BE2C (cell line): ENCODE measurements around the gene C12orf75.

ENCODE experiments used
- DNase-seq: peaks from one replicate; pipeline ENCODE4 v3.0.0-alpha.2; 2020
- H3K27me3 ChIP-seq: fragments of 250-450 bp; sonication (Bioruptor Pico); 2 replicates; pipeline ENCODE4 v1.5.1; 2020; ENCODE audit warnings: mild to moderate bottlenecking
- H3K36me3 ChIP-seq: fragments of 250-450 bp; sonication (Bioruptor Pico); 2 replicates; pipeline ENCODE4 v1.5.1; 2020; ENCODE audit warnings: mild to moderate bottlenecking
- H3K4me1 ChIP-seq: fragments of 250-450 bp; sonication (Bioruptor Pico); 2 replicates; pipeline ENCODE4 v1.5.1; 2020
- H3K4me3 ChIP-seq: 2 replicates; pipeline ENCODE4 v1.5.1; 2011; ENCODE audit warnings: low read depth, low read length
- H3K9me3 ChIP-seq: fragments of 250-450 bp; sonication (Bioruptor Pico); 2 replicates; pipeline ENCODE4 v1.5.1; 2020
- CTCF ChIP-seq: IDR thresholded peaks from 2 replicates; pipeline ENCODE4 v1.5.1; 2012; ENCODE audit warnings: mild to moderate bottlenecking, low read depth, low read length

The C12orf75 gene

GRCh38 chr12:105409801-105410471 is 79.4 kb downstream of the C12orf75 start:
- Histone ChIP-seq H3K27me3 (0 out of 2 replicates have a peak, but pooled peaks cover 7% of the 10 kb centered on the region), H3K36me3 (no peaks in the 10 kb centered on the region), H3K4me1 (no peaks in the 10 kb centered on the region), H3K9me3 (no peaks in the 10 kb centered on the region), H3K4me3 (no peak overlapping the region)
- DNase-seq, result no peak
- TF ChIP-seq CTCF, result no peak

GRCh38 chr12:105413911-105414487 is 83.5 kb downstream of the C12orf75 start:
- Histone ChIP-seq H3K4me3 (no peak overlapping the region), H3K9me3 (no peaks in the 10 kb centered on the region), H3K4me1 (no peaks in the 10 kb centered on the region), H3K27me3 (0 out of 2 replicates have a peak, but pooled peaks cover 7% of the 10 kb centered on the region), H3K36me3 (no peaks in the 10 kb centered on the region)
- no peak for DNase-seq
- no peak for TF ChIP-seq CTCF

GRCh38 chr12:105417732-105418131 is 87.2 kb downstream of the C12orf75 start:
- no peak for TF ChIP-seq CTCF
- DNase-seq, result no peak
- H3K4me3 ChIP-seq, result no peak overlapping the region
- no peaks in the 10 kb centered on the region for H3K27me3 ChIP-seq
- no peaks in the 10 kb centered on the region for H3K9me3 ChIP-seq
- H3K36me3 ChIP-seq, result no peaks in the 10 kb centered on the region
- no peaks in the 10 kb centered on the region for H3K4me1 ChIP-seq

GRCh38 chr12:105418229-105418628 is 87.7 kb downstream of the C12orf75 start:
- TF ChIP-seq CTCF, result no peak
- H3K27me3 ChIP-seq, result no peaks in the 10 kb centered on the region
- DNase-seq, result no peak
- no peaks in the 10 kb centered on the region for H3K36me3 ChIP-seq
- H3K9me3 ChIP-seq, result no peaks in the 10 kb centered on the region
- H3K4me3 ChIP-seq, result no peak overlapping the region
- H3K4me1 ChIP-seq, result no peaks in the 10 kb centered on the region

- no peak for DNase-seq
- H3K4me1 ChIP-seq, result no peaks in the 10 kb centered on the region
- H3K4me3 ChIP-seq, result no peak overlapping the region
- H3K27me3 ChIP-seq, result no peaks in the 10 kb centered on the region
- H3K9me3 ChIP-seq, result no peaks in the 10 kb centered on the region
- H3K36me3 ChIP-seq, result no peaks in the 10 kb centered on the region
- no peak for TF ChIP-seq CTCF
These were observed 88.4 kb downstream of the C12orf75 start for GRCh38 chr12:105418821-105419291.

- Histone ChIP-seq H3K4me3 (no peak overlapping the region), H3K9me3 (no peaks in the 10 kb centered on the region), H3K27me3 (no peaks in the 10 kb centered on the region), H3K4me1 (no peaks in the 10 kb centered on the region), H3K36me3 (no peaks in the 10 kb centered on the region)
- no peak for TF ChIP-seq CTCF
- DNase-seq, result no peak
These were observed 89.1 kb downstream of the C12orf75 start for GRCh38 chr12:105419606-105420005.
